A673 (cell line): ENCODE results near the gene DOCK10.

Source experiments
- CTCF ChIP-seq: fragments of 300-800, 200-600 bp; sonication (generic); conservative IDR thresholded peaks from 2 replicates; pipeline ENCODE4 v1.5.1; 2017; ENCODE audit warnings: low read depth, mild to moderate bottlenecking, antibody characterized with exemption, low read length, moderate library complexity, mixed read lengths
- EZH2 ChIP-seq: fragments of 200-600 bp; sonication (generic); IDR thresholded peaks from 2 replicates; pipeline ENCODE4 v1.6.1; 2017; ENCODE audit warnings: borderline replicate concordance, low read depth, mild to moderate bottlenecking, mixed read lengths, antibody characterized with exemption, low read length; ENCODE audit not compliant: poor library complexity, severe bottlenecking

GRCh38 chr2:224976629-224977525 lies 65.4 kb downstream of the DOCK10 start:
- TF ChIP-seq CTCF, result no peak
- TF ChIP-seq EZH2, result no peak
